Measurements from ENCODE around the gene NHEJ1.

NHEJ1 gene

GRCh38 chr2:219056896-219057708, 103.5 kb downstream of the NHEJ1 start:
- no peak for DNase-seq

GRCh38 chr2:219056176-219056895, 104.3 kb downstream of the NHEJ1 start:
- DNase-seq, result no peak

GRCh38 chr2:219054956-219055903, 105.4 kb downstream of the NHEJ1 start:
- DNase-seq, result no peak

- DNase-seq, result no peak
Observed at GRCh38 chr2:219049282-219049681, 111.3 kb downstream of the NHEJ1 start.

GRCh38 chr2:219045937-219046550, 114.6 kb downstream of the NHEJ1 start:
- DNase-seq, result no peak

- DNase-seq, result no peak
Observed at GRCh38 chr2:219042750-219043149, 117.9 kb downstream of the NHEJ1 start.

- no peak for DNase-seq
Observed at GRCh38 chr2:219042157-219042556, 118.5 kb downstream of the NHEJ1 start.

GRCh38 chr2:219041252-219041651, 119.4 kb downstream of the NHEJ1 start, which contains the start of gene CFAP65:
Gene CFAP65 (minus strand): TSS chr2:219041516. CDS start chr2:219039048, 2,468 bp downstream.
- DNase-seq, result peak in 1 of 2 donors; percentile 21

- DNase-seq, result no peak
Observed at GRCh38 chr2:219038600-219038999, 122.0 kb downstream of the NHEJ1 start.

- DNase-seq, result no peak
Observed at GRCh38 chr2:219037783-219038499, 122.7 kb downstream of the NHEJ1 start.

GRCh38 chr2:219035942-219036341, 124.7 kb downstream of the NHEJ1 start:
- DNase-seq, result no peak

- no peak for DNase-seq
Observed at GRCh38 chr2:219034823-219035222, 125.8 kb downstream of the NHEJ1 start.

GRCh38 chr2:219032051-219032745, 128.4 kb downstream of the NHEJ1 start:
- no peak for DNase-seq

- no peak for DNase-seq
Observed at GRCh38 chr2:219031005-219031738, 129.4 kb downstream of the NHEJ1 start.

- DNase-seq, result no peak
Observed at GRCh38 chr2:219030177-219030940, 130.3 kb downstream of the NHEJ1 start.

GRCh38 chr2:219029829-219030165, 130.8 kb downstream of the NHEJ1 start:
- peak; percentile 67 to 72 for DNase-seq

- no peak for DNase-seq
Observed at GRCh38 chr2:219028996-219029828, 131.4 kb downstream of the NHEJ1 start.

GRCh38 chr2:219028141-219028540, 132.5 kb downstream of the NHEJ1 start:
- no peak for DNase-seq
